Psoas muscle (tissue), 8 donors: Measurements from ENCODE around the gene TRMT2A. TPM values are rescaled to one million over a fixed set of nuclear protein-coding genes. Genes with fewer than 3 reads are reported as not detected.
"Not testable (repeated sequence)": the region's sequence is repeated elsewhere in the genome, so short reads cannot be mapped to it uniquely, and the experiment has no call there.

Experiments
- ATAC-seq, 4 donors: fragments of 200-7000 bp; cut with Tn5 transposase; one replicate each; pipeline ENCODE4 v1.9.1; 2020; ENCODE audit warnings: moderate library complexity in 3 of 4, mild to moderate bottlenecking in 2 of 4
- DNase-seq, 2 donors: peaks; one replicate each; pipeline ENCODE4 v3.0.0-alpha.2; 2020
- H3K27ac ChIP-seq: fragments of 200-600 bp; one replicate; pipeline ENCODE4 v1.8.0; 2022
- H3K27me3 ChIP-seq, 3 donors: fragments of 200-600 bp in 1 of 3; one replicate each; pipeline versions ENCODE4 v1.6.1 to v1.8.0; 2013 to 2022; ENCODE audit warnings: low read length in 2 of 3, mild to moderate bottlenecking in 2 of 3, moderate library complexity in 1 of 3; ENCODE audit not compliant: insufficient read depth in 3 of 3
- H3K36me3 ChIP-seq, 2 donors: fragments of 200-600 bp in 1 of 2; one replicate each; pipeline versions ENCODE4 v1.6.1 to v1.8.0; 2013 to 2022; ENCODE audit warnings: low read depth in 1 of 2, mild to moderate bottlenecking in 1 of 2, moderate library complexity in 1 of 2; ENCODE audit not compliant: insufficient read depth in 1 of 2
- H3K4me1 ChIP-seq: fragments of 200-600 bp; one replicate; pipeline ENCODE4 v1.8.0; 2022
- H3K4me3 ChIP-seq: fragments of 200-600 bp; one replicate; pipeline ENCODE4 v1.8.0; 2022; ENCODE audit warnings: mild to moderate bottlenecking
- H3K9me3 ChIP-seq: fragments of 200-600 bp; one replicate; pipeline ENCODE4 v1.8.0; 2022
- WGBS, 3 donors: extraction: QIAGEN DNeasy Blood & Tissue Kit; methylation state at CpG; one replicate each; pipeline versions ENCODE4 v1.1.6 to v1.1.7; 2013; 5-methylcytosine and 5-hydroxymethylcytosine counted together
- intact Hi-C, 2 donors: fragments of 100-400 bp; cut with DNase I; formaldehyde crosslinking; loops; one replicate each; pipeline versions ENCODE4 v1.11.0 to v1.14.2; 2022
- polyA plus RNA-seq, 3 donors: library from polyadenylated mRNA; stranded (reverse); fragments of 200-250 nt; gene quantifications; one replicate each; pipeline ENCODE4 v1.2.3, GENCODE V29; 2013
- total RNA-seq, 4 donors: library from RNA; stranded (reverse); fragmentation: NEBNext Ultra II Directional in 2 of 4; extraction: Animal tissue kit (Norgen Biotek cat#: 25700) in 2 of 4; gene quantifications; one replicate each; pipeline versions ENCODE4 v1.2.1 to v1.2.4, GENCODE V29; 2021 to 2023
- TF ChIP-seq, protein P1 (sequence below): fragments of 200-600 bp; IDR thresholded peaks from one replicate; pipeline ENCODE4 v1.8.0; 2022; ENCODE audit warnings: antibody characterized with exemption
- donor health status: healthy with polysubstance abuse.
- donor health status: DM: no; HTN: no; CAD: no; lungs with moderate emphysema.
- donor health status: Bipolar disorder and iron deficiency.
- donor health status: healthy.
- donor health status: DM: yes; HTN: yes; CAD: no.
- donor health status: DM: no; HTN: no; CAD: no.
- donor health status: DM: no; HTN: no; CAD: no.
- donor health status: DM: yes; HTN: yes; CAD: no.

The TRMT2A gene
- total and polyA plus RNA-seq, 7 donors, result 20.5 to 34.1 (median 26.7) TPM

GRCh38 chr22:20069331-20070042 is 47.5 kb downstream of the TRMT2A start:
- TF ChIP-seq, protein P1, sequence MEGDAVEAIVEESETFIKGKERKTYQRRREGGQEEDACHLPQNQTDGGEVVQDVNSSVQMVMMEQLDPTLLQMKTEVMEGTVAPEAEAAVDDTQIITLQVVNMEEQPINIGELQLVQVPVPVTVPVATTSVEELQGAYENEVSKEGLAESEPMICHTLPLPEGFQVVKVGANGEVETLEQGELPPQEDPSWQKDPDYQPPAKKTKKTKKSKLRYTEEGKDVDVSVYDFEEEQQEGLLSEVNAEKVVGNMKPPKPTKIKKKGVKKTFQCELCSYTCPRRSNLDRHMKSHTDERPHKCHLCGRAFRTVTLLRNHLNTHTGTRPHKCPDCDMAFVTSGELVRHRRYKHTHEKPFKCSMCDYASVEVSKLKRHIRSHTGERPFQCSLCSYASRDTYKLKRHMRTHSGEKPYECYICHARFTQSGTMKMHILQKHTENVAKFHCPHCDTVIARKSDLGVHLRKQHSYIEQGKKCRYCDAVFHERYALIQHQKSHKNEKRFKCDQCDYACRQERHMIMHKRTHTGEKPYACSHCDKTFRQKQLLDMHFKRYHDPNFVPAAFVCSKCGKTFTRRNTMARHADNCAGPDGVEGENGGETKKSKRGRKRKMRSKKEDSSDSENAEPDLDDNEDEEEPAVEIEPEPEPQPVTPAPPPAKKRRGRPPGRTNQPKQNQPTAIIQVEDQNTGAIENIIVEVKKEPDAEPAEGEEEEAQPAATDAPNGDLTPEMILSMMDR, result no peak
- no peak overlapping the region for H3K27ac ChIP-seq
- no peaks in the 10 kb centered on the region for H3K27me3 ChIP-seq
- H3K36me3 ChIP-seq, result peaks cover 0 to 15% of the 10 kb centered on the region in 2 donors
- no peaks in the 10 kb centered on the region for H3K4me1 ChIP-seq
- ATAC-seq (no peak), DNase-seq (no peak)
- WGBS, 3 donors, result 84 to 92% (median 92%) methylated on average over 7 of the region's 7 CpGs
- intact Hi-C loops, result no loop called here
- no peak overlapping the region for H3K4me3 ChIP-seq
- no peaks in the 10 kb centered on the region for H3K9me3 ChIP-seq

DNA sequence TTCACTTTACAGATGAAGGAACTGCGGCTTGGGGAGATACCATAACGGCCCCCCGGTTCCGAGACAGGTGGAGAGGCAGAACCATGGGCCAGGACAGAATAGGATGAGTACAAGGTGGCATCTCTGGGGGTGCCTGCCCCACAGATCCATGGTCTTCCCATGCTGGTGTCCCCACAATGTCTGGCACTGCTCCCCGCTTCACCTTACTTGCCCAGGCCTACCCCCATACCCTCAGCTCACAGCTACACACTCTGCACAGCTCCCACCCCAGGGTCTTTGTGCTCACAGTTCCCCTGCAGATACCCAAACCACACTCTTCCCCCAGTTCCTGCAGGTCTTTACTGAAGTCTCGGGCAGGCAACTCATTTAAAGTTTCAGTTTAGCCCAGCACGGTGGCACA is 48.4 kb downstream of the TRMT2A start:
- H3K27me3 ChIP-seq, result no peaks in the 10 kb centered on the region
- intact Hi-C loops, result no loop called here
- H3K4me1 ChIP-seq, result no peaks in the 10 kb centered on the region
- H3K9me3 ChIP-seq, result no peaks in the 10 kb centered on the region
- ATAC-seq (no peak), DNase-seq (no peak)
- no peak overlapping the region for H3K4me3 ChIP-seq
- WGBS, 3 donors, result 93 to 94% (median 94%) methylated on average over 7 of the region's 7 CpGs
- H3K27ac ChIP-seq, result no peak overlapping the region
- TF ChIP-seq, protein P1, result no peak
- H3K36me3 ChIP-seq, result peaks cover 0 to 19% of the 10 kb centered on the region in 2 donors

GRCh38 chr22:20067384-20067682 is 49.7 kb downstream of the TRMT2A start:
- DNase-seq, H3K9me3 ChIP-seq, H3K4me3 ChIP-seq, H3K27me3 ChIP-seq, intact Hi-C loops, H3K27ac ChIP-seq, ATAC-seq: not testable (repeated sequence)
- H3K4me1 ChIP-seq, result peaks cover 10% of the 10 kb centered on the region
- 93 to 98% (median 98%) methylated on average over 3 of the region's 3 CpGs for WGBS, 3 donors
- peaks cover 0 to 25% of the 10 kb centered on the region in 2 donors for H3K36me3 ChIP-seq

GRCh38 chr22:20066617-20067383 is 50.2 kb downstream of the TRMT2A start:
- intact Hi-C loops, result no loop called here
- ATAC-seq (no peak), DNase-seq (no peak)
- H3K27me3 ChIP-seq, result no peaks in the 10 kb centered on the region
- 91 to 94% (median 93%) methylated on average over 11 of the region's 11 CpGs for WGBS, 3 donors
- no peak overlapping the region for H3K4me3 ChIP-seq
- H3K9me3 ChIP-seq, result no peaks in the 10 kb centered on the region
- H3K27ac ChIP-seq, result no peak overlapping the region
- H3K36me3 ChIP-seq, result peaks cover 0 to 29% of the 10 kb centered on the region in 2 donors
- H3K4me1 ChIP-seq, result peaks cover 10% of the 10 kb centered on the region
- TF ChIP-seq, protein P1, result no peak

DNA sequence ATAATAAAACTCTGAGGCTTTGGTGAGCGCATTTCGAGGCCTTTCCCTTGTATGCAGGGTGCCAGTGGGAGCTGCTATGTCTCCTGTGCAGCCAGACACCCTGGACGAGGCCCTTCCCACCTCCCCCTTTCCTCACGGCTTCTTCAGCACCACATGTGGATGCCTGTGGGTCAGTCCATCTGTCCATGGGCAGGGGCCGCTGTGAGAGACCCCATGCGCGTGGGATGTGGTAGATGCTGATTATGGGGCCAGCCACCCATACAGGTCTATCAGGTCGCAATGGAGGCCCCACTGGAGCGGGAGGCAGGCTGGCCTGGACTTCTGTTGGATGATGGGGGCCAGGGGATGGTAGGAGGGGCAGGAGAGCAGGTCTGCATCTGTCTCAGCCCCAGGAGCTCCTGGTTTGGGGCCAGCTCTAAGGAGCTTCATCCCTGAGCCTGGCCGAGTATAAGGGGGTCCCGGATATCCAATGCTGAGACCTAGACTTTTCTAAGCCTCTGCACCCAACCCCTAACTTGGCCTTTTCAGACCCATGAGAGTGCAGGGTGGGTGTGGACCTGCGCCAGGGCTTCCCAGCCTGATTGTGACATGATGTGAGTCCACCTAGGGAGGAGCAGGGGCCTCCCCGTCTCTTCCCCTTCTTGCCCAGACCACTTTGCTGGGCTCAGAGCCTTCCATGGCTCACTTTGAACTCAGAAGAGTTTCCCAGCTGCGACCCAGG is 51.0 kb downstream of the TRMT2A start:
- TF ChIP-seq, protein P1, result no peak
- Histone ChIP-seq H3K27ac (no peak overlapping the region), H3K9me3 (no peaks in the 10 kb centered on the region), H3K4me3 (no peak overlapping the region), H3K36me3 (peaks cover 0 to 37% of the 10 kb centered on the region in 2 donors), H3K27me3 (no peaks in the 10 kb centered on the region), H3K4me1 (peaks cover 10% of the 10 kb centered on the region)
- no peak for ATAC-seq
- intact Hi-C loops, result no loop called here
- DNase-seq, result no peak
- 88 to 89% (median 89%) methylated on average over 14 of the region's 14 CpGs for WGBS, 3 donors
